22Rv1 (cell line): ENCODE results near the gene BAIAP3.

Source experiments
- CTCF ChIP-seq: fragments of 450-650 bp; IDR thresholded peaks from 2 replicates; pipeline ENCODE4 v1.5.1; 2017; ENCODE audit warnings: mild to moderate bottlenecking
- ZFX ChIP-seq: fragments of 450-650 bp; IDR thresholded peaks from 2 replicates; pipeline ENCODE4 v1.6.1; 2017; ENCODE audit warnings: antibody characterized with exemption, borderline replicate concordance

- no peak for TF ChIP-seq CTCF
- no peak for TF ChIP-seq ZFX
Measured at GRCh38 chr16:1297018-1297696, 36.3 kb upstream of the BAIAP3 start.
